Measurements from ENCODE around the gene ZC3HAV1L.
"Not testable (repeated sequence)": the region's sequence is repeated elsewhere in the genome, so short reads cannot be mapped to it uniquely, and the experiment has no call there.

ZC3HAV1L gene

DNA sequence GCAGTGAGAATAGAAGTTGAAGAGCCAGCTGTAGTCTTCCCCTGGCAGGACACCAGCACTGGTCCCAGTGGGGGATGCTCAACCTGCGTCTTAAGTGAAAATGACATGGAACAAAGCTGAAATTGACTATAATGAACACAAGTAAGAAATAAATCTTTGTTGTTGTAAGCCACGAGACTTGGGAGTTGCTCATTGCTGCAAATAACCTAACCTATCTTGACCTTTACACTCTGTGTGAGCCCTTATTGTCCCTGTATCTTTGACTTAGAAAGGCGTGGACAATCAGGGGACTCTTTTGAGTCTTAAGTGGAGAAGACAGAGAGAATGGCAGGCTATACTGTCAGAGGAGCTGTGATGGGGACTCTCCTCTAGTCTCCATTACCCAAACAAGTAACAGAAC is 16.9 kb downstream of the ZC3HAV1L start:
- DNase-seq (ENCODE audit: low read depth), result no peak

DNA sequence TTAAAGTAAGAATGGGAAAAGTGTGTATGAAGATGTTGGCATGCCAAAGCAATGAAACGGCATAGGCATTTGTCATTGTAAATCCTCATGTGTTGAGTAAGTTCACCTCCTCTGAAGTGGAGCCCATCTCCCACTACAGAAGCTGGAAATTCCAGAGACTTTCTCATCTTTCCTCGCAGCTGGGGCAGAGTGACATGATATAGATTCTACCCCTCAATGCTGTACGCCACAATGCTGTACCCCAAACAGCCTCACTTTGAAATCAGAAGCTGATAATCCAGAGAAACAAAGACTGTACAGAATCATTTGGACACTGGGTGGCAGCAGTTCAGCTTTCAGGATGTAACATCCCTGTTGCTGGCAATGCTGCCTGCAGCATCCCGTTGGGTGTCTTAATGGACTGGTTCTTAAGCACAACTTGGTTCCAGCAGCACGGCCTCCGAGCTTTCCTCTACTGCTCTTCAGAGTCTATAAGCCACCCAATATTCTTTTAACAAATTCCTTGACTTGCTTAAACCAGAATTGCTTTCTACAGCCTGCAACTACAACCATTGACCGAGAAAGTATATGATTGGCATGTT is 18.8 kb downstream of the ZC3HAV1L start:
- DNase-seq (ENCODE audit: low read depth), result peak; percentile 68

- DNase-seq (ENCODE audit: low read depth), result no peak
Observed at GRCh38 chr7:139011373-139011772, 24.5 kb downstream of the ZC3HAV1L start.

- peak; percentile 3 for DNase-seq (ENCODE audit: low read depth)
Observed at GRCh38 chr7:139004321-139005090, 31.3 kb downstream of the ZC3HAV1L start.

DNA sequence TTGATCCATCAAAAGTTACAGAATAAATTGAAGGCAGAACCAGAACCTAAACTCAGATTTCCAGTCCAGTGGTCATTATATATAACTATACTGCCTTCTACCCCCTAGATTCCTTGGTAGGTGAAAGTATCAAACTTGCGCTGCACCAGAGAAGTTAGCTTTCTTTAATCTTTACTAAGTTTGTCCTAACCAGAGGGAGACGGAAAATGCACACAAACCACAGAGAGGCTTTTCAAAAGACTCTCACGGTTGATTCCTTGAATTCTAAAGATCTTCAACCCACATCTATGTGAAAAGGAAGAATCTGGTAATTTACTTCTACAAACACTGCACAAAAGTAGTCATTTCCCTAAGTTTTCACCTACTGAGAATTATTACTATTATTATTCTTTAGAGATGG is 36.4 kb downstream of the ZC3HAV1L start:
- DNase-seq (ENCODE audit: low read depth), result no peak

- peak; percentile 21 for DNase-seq (ENCODE audit: low read depth)
Observed at GRCh38 chr7:138992052-138992531, 43.8 kb downstream of the ZC3HAV1L start.

DNA sequence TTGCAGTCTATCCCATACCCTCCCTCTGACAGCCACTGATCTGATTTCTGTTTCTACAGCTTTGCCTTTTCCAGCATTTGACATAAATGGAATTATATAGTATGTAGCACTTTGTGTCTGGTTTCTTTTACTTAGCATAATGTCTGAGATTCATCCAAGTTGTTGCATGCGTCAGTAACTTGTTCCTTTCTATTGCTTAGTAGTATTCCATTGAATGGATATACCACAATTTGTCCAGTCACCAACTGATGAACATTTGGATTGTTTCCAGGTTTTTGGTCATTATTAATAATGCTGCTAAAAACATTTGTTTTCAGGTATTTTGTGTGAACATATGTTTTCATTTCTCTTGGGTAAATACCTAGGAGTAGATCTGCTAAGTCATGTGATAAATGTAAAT is 48.2 kb downstream of the ZC3HAV1L start:
- DNase-seq (ENCODE audit: low read depth), result no peak

DNA sequence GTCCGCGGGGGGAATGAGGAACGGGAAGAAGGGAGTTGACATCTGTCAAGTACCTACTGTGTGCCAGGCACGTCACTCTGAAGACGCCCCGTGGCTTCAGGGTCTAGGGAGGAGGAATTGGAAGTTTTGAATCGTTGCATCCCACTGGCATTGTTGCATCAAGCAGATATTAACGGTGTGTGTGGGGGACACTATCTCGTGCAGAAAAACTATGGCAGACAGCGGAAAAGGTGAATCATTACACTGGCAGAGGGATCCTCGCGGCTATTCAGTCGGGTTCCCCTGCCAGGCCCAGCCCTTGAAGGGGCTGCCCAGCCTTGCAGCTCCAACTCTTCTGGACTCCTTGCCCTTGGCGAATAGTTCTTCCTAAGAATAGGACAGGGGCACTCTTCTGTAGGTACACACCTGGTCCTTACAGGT is 53.6 kb downstream of the ZC3HAV1L start:
- DNase-seq (ENCODE audit: low read depth), result peak; percentile 19

GRCh38 chr7:138981332-138982203 is 54.3 kb downstream of the ZC3HAV1L start, which contains the start of gene KIAA1549:
Gene KIAA1549, minus strand, starts transcription at chr7:138981389. Its CDS starts 120 bp downstream, at chr7:138981269.
- DNase-seq (ENCODE audit: low read depth), result peak; percentile 55

GRCh38 chr7:138980563-138981291 is 55.1 kb downstream of the ZC3HAV1L start:
- no peak for DNase-seq (ENCODE audit: low read depth)

DNA sequence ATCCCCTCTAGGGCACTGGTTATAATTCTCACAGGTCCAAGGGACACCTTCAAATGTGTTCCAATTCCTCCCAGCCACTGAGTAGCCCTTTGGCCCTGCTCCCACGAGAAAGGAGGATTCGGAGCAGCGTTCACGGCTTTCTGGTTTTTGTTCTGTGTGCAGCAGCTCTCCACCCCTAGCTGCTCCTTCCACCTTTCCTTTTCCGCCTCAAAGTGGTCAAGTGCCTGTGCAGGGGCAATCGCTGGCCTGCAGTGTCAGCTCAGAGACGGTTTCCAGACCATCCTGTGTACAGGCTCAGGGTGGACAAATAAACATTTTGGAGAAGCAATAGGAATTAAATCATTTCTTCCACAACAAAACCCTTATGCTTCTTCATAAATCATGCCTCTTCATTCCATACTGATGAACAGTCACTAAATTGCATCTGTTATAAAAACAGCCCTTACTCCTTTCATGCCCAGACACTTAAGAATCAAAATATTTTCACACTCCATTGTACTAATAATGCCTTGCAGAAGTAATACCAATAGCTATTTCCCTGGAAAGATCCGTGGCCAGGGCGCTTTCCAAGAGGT is 55.8 kb downstream of the ZC3HAV1L start:
- DNase-seq (ENCODE audit: low read depth), result peak; percentile 20

DNA sequence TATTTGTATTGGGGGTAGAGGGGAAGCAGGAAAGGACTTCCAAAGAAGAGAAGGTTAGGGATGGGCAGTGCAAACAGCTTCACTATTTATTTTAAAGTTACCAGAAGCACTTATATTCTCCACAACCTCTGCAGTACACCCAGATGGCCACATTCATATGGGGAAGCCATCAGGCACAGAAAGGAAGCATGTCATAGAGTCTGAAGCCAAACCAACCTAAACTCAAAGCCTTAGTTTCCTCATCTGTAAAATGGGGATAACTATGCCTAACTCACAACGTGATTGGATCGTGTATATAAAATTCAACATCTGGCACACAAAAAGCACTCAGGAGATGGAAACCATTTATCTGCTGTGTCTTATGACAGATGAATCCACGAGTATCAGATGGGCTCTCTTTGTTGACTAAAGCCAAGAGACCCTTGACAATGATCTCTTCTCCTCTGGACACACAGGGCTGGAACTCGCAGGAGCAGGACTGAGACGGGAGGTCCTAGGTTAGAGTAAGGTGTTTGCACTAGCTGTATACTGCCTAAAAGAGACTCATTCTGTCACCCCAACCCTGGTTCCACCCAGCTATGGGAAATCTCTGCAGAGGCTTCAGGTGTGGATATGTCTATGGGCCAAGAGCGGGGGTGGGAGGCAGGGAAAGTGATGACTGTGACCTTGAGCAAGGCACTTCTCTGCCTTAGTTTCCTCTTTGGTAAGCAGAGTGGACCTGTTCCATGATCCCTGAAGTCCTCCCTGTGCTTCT is 56.4 kb downstream of the ZC3HAV1L start:
- DNase-seq (ENCODE audit: low read depth), result peak; percentile 11

GRCh38 chr7:138978541-138979184 is 57.2 kb downstream of the ZC3HAV1L start:
- DNase-seq (ENCODE audit: low read depth), result no peak

GRCh38 chr7:138976161-138976560 is 59.7 kb downstream of the ZC3HAV1L start:
- not testable (repeated sequence) for DNase-seq (ENCODE audit: low read depth)

Data from amniotic epithelial cell (primary cell).